RWPE1 (cell line): Measurements from ENCODE around the gene SDHAF2.
"Not testable (repeated sequence)": the region's sequence is repeated elsewhere in the genome, so short reads cannot be mapped to it uniquely, and the experiment has no call there.

Experiments used
- CTCF ChIA-PET: fragments of 350-600 bp; sonication (Branson Sonifier 250); formaldehyde crosslinking; extraction: SDS; loops from one replicate; lab custom pipeline; 2021; lab: Yijun Ruan, JAX
- POLR2A ChIA-PET: fragments of 400-600 bp; formaldehyde crosslinking; extraction: SDS; loops from one replicate; lab custom pipeline; 2020; ENCODE audit warnings: antibody characterized with exemption; ENCODE audit not compliant: low non-redundant PET; lab: Yijun Ruan, JAX
- DNase-seq: peaks from one replicate; pipeline ENCODE4 v3.0.0; 2012; ENCODE audit warnings: low spot score
- H3K27ac ChIP-seq: fragments of 450-650 bp; 2 replicates; pipeline ENCODE4 v1.5.1; 2017
- TF ChIP-seq, protein P1 (sequence below): fragments of 450-650 bp; conservative IDR thresholded peaks from 2 replicates; pipeline ENCODE4 v1.5.1; 2017; ENCODE audit warnings: low read depth, mild to moderate bottlenecking

Gene SDHAF2

DNA sequence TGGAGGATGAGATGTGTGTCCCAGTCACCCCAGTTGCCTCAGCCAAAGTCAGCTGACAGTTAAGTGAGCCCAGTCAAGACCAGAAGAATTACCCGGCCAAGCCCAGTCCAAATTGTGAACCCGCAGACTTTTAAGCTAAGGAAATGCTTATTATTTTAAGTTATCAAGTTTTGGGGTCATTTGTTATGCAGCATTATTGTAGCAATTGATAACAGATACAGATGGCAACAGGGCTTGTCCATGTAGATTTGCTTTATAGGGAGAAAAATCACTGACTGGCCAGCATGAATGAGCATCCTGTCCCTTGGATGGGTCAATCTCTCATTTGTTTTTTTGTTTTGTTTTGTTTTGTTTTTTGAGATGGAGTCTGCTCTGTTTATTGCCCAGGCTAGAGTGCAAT lies 22.9 kb downstream of the SDHAF2 start:
- TF ChIP-seq, protein P1, sequence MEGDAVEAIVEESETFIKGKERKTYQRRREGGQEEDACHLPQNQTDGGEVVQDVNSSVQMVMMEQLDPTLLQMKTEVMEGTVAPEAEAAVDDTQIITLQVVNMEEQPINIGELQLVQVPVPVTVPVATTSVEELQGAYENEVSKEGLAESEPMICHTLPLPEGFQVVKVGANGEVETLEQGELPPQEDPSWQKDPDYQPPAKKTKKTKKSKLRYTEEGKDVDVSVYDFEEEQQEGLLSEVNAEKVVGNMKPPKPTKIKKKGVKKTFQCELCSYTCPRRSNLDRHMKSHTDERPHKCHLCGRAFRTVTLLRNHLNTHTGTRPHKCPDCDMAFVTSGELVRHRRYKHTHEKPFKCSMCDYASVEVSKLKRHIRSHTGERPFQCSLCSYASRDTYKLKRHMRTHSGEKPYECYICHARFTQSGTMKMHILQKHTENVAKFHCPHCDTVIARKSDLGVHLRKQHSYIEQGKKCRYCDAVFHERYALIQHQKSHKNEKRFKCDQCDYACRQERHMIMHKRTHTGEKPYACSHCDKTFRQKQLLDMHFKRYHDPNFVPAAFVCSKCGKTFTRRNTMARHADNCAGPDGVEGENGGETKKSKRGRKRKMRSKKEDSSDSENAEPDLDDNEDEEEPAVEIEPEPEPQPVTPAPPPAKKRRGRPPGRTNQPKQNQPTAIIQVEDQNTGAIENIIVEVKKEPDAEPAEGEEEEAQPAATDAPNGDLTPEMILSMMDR, result no peak
- ChIA-PET CTCF (interaction anchor here (0.7 kb wide), 1 partner anchor 17 kb away, joined by 3 read pairs; no protein-coding TSS in a partner anchor), POLR2A (no interaction called here)
- H3K27ac ChIP-seq, result no peak overlapping the region
- no peak for DNase-seq

DNA sequence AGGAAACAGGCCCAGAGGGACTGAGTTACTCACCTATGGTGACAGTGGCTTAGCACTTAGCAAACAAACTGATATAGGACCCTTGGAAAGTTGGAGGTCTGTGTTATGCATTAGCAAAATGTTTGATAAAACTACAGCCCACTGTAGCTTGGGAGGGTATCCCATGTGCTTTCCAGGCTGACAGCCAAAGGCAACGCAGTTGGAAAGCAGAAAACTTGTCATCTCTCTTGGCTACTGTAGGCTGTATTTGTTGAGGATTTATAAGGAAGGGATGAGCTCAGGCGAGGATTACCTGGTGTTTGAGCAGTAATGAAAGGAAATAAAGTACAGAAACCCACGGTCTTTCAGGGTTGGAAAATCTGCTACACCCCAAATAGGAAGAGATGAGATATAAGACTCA lies 23.8 kb downstream of the SDHAF2 start:
- POLR2A ChIA-PET, result no interaction called here
- H3K27ac ChIP-seq, result no peak overlapping the region
- TF ChIP-seq, protein P1, result no peak
- CTCF ChIA-PET, result interaction anchor here (0.6 to 0.9 kb wide), 3 partner anchors 23 to 64 kb away, joined by 3 read pairs; no protein-coding TSS in a partner anchor
- no peak for DNase-seq

GRCh38 chr11:61454520-61454919 lies 24.6 kb downstream of the SDHAF2 start:
- ChIA-PET CTCF (interaction anchor here (0.6 to 0.8 kb wide), 3 partner anchors 20 to 45 kb away, joined by 3 to 6 read pairs (median 3); no protein-coding TSS in a partner anchor), POLR2A (no interaction called here)
- H3K27ac ChIP-seq, result no peak overlapping the region
- DNase-seq, result no peak
- TF ChIP-seq, protein P1, result no peak

DNA sequence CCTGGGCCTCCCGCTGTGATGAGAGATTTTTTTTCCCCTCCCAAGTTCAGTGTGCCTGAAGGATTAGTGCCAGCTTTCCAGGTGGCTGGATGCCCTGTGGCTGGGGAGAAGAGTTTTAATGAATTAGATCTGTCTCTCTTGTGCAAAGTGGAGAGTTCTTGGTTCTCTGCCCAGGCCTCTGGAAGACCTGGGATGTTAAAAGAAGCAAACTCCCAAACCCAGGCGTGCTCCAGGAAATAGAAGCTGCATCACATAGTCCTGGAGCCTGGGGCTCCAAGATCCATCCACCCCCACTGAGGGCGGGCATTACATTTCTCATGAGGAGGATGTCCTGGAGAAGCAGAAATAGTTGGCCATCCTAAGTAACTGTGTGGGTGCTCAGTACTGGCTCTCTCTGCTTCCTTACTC lies 30.6 kb downstream of the SDHAF2 start:
- H3K27ac ChIP-seq, result peak overlapping the region; percentile 19
- DNase-seq, result no peak
- TF ChIP-seq, protein P1, result no peak
- ChIA-PET CTCF (no interaction called here), POLR2A (no interaction called here)

GRCh38 chr11:61460986-61461385 lies 31.1 kb downstream of the SDHAF2 start:
- ChIA-PET POLR2A (no interaction called here), CTCF (interaction anchor here (1.0 kb wide), 1 partner anchor 15 kb away, joined by 3 read pairs; no protein-coding TSS in a partner anchor)
- no peak for DNase-seq

DNA sequence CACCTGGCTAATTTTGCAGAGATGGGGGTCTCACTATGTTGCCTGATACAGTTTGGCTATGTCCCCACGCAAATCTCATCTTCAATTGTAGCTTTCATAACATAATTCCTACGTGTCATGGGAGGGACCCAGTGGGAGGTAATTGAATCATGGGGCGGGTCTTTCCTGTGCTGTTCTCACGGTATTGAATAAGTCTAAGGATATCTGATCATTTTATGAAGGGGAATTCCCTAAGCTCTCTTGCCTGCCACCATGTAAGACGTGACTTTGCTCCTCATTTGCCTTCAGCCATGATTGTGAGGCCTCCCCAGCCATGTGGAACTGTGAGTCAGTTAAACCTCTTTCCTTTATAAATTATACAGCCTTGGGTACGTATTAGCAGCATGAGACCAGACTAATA lies 37.7 kb downstream of the SDHAF2 start:
- H3K27ac ChIP-seq, CTCF ChIA-PET, POLR2A ChIA-PET, DNase-seq: not testable (repeated sequence)

More at GRCh38 chr11:61460986-61461385, 31.1 kb downstream of the SDHAF2 start:
- no peak overlapping the region; the same call in 1 of the 2 replicates for H3K27ac ChIP-seq
- TF ChIP-seq, protein P1, result no peak

DNA sequence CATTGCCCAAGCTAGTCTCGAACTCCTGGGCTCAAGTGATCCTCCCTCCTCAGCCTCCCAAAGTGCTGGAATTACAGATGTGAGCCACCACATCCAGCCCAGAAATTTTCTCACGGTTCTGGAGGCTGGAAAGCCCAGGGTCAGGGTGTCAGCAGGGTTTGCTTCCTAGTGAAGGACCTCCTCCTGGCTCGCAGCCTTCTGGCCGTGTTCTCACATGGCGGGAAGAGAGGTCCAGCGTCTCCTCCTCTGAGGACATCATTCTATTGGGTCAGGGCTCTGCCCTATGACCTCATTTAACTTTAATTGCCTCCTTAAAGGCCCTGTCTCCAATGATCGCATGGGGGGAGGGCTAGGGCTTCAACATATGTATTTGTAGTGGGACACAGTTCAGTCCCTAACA lies 38.1 kb downstream of the SDHAF2 start:
- no peak overlapping the region for H3K27ac ChIP-seq
- POLR2A ChIA-PET, result no interaction called here
- no peak for DNase-seq
- CTCF ChIA-PET, result no interaction called here
- TF ChIP-seq, protein P1, result no peak
